Upper lobe of left lung (tissue), 4 donors: Measurements from ENCODE around the gene UPK3A.

Experiments used
- CTCF ChIP-seq, 6 experiments: fragments of 450-650 bp in 4 of 6; fragments of 200-600 bp in 2 of 6; sonication (generic) in 2 of 6; IDR thresholded peaks; one replicate each; pipeline ENCODE4 v1.5.1; 2016 to 2019; ENCODE audit warnings: antibody characterized with exemption in 6 of 6
- EP300 ChIP-seq, 4 donors: sonication (generic); formaldehyde crosslinking; IDR thresholded peaks; one replicate each; pipeline ENCODE4 v1.5.1; 2017; ENCODE audit warnings: antibody characterized with exemption in 4 of 4, control low read depth in 2 of 4
- POLR2A ChIP-seq, 4 donors: fragments of 450-650 bp; IDR thresholded peaks; one replicate each; pipeline ENCODE4 v1.5.1; 2016 to 2017; ENCODE audit warnings: antibody characterized with exemption in 4 of 4, mild to moderate bottlenecking in 2 of 4

DNA sequence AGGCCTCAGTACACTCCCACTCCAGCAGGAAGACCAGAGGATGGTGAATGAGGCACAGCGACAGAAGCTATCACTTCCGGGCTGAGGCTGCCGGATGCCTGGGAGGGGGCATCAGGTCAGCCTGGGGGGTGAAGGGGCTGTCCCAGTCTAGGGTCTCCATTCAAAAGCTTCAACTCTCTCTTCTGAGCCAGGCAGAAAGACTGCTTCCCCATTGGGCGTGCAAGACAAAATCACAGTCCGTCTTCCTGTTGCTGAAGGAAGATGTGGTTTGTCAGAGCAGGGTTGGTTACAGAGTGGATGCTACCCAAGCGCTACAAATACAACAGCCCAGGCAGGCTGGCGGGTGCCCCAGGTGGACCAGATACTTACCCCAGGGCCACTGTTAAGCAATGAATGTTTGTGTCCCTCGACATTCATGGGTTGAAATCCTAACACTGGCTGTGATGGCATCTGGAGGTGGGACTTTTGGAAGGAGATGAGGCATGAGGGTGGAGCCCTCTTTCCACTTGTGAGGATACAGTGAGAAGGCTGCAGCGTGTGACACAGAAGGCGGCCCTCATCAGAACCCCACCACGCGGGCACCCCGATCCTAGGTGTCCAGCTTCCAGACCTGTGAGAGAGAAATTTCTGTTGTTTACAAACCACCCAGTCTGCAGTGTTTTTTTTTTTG lies 12.0 kb downstream of the UPK3A start:
- TF ChIP-seq CTCF (IDR thresholded peaks at IDR 0.05), result no peak
- TF ChIP-seq POLR2A (IDR thresholded peaks at IDR 0.05), result no peak
- TF ChIP-seq EP300 (IDR thresholded peaks at IDR 0.05), result no peak
